ENCODE measurements around the gene TRPC6. TPM values are rescaled to one million over a fixed set of nuclear protein-coding genes. Genes with fewer than 3 reads are reported as not detected.

The TRPC6 gene
- total and polyA plus RNA-seq, 2 donors (not counting 1 experiment from before 2014, with no cell fraction given), result 4.6 to 26.4 TPM

DNA sequence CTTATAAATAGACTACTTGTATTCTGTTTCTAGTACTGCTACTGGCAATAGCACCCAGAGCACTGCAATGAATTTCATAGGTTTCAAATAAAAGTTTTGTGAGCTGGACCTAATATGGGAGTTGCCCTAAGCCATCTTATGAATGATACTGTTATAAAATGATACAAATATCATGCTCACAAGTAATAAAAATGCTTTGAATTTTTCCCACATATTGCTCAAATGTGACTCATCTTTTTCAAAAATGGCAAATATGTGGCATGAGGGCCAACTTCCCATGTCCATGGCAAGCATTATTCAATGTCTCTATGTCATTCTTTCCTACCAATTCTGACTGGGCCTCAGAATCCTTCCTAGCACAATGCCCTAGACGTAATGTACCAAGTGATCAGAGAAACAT is 137.6 kb downstream of the TRPC6 start:
- Histone ChIP-seq H3K4me2 (ENCODE audit: extremely low read depth, insufficient read depth, low read length) (no peak overlapping the region), H2AFZ (ENCODE audit: low read length) (no peak overlapping the region), H3K4me3 (replicated peaks in 1 of 4; ENCODE audit: control extremely low read depth in 1 of 4, insufficient read depth in 1 of 4, low read depth in 3 of 4, low read length in 4 of 4) (no peak overlapping the region), H3K4me1 (ENCODE audit: control insufficient read depth, extremely low read depth, insufficient read depth, low read length) (peaks cover 36% of the 10 kb centered on the region), H3K9ac (ENCODE audit: insufficient read depth, low read length) (no peak overlapping the region), H3K27ac (ENCODE audit: insufficient read depth, low read length) (peak overlapping the region; percentile 46), H3K79me2 (ENCODE audit: control insufficient read depth, insufficient read depth, low read length) (no peaks in the 10 kb centered on the region), H3K36me3 (ENCODE audit: control insufficient read depth, insufficient read depth, low read length) (no peaks in the 10 kb centered on the region), H4K20me1 (ENCODE audit: control insufficient read depth, extremely low read depth, insufficient read depth, low read length) (no peaks in the 10 kb centered on the region), H3K9me3 (ENCODE audit: control insufficient read depth, insufficient read depth, low read depth, low read length) (no peaks in the 10 kb centered on the region), H3K27me3 (ENCODE audit: control insufficient read depth, insufficient read depth, low read length) (no peaks in the 10 kb centered on the region)
- peak; percentile 31 to 63 for DNase-seq (ENCODE audit: low read depth in 2 of 2)
- TF ChIP-seq, protein P1, sequence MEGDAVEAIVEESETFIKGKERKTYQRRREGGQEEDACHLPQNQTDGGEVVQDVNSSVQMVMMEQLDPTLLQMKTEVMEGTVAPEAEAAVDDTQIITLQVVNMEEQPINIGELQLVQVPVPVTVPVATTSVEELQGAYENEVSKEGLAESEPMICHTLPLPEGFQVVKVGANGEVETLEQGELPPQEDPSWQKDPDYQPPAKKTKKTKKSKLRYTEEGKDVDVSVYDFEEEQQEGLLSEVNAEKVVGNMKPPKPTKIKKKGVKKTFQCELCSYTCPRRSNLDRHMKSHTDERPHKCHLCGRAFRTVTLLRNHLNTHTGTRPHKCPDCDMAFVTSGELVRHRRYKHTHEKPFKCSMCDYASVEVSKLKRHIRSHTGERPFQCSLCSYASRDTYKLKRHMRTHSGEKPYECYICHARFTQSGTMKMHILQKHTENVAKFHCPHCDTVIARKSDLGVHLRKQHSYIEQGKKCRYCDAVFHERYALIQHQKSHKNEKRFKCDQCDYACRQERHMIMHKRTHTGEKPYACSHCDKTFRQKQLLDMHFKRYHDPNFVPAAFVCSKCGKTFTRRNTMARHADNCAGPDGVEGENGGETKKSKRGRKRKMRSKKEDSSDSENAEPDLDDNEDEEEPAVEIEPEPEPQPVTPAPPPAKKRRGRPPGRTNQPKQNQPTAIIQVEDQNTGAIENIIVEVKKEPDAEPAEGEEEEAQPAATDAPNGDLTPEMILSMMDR (conservative IDR thresholded peaks at IDR 0.05 in 1 of 2, IDR thresholded peaks at IDR 0.05 in 1 of 2; ENCODE audit: low read depth in 1 of 2, low read length in 2 of 2), result no peak
- no peak for TF ChIP-seq EZH2 (IDR thresholded peaks at IDR 0.05; ENCODE audit: low read length, missing control alignments)

DNA sequence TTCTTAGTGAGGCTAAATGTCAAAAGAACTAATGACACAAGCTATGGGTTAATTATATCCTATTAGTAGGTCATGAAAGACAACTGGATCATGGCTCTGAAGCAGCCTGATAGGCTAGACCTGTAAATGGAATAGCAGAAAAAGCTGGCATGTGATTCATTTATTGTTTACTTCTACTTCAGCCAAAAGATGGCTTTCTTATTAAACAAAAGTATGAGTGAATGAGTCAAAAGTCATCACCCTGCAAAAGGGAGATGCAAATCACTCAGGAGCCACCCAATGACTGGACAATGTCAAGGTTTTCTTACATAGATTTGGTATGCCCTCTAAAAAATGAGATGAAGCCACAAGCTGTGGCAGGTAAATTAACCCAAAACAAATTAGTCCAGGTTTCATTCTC is 138.0 kb downstream of the TRPC6 start:
- H3K9ac ChIP-seq (ENCODE audit: insufficient read depth, low read length), result no peak overlapping the region
- H2AFZ ChIP-seq (ENCODE audit: low read length), result no peak overlapping the region
- peaks cover 36% of the 10 kb centered on the region for H3K4me1 ChIP-seq (ENCODE audit: control insufficient read depth, extremely low read depth, insufficient read depth, low read length)
- no peaks in the 10 kb centered on the region for H4K20me1 ChIP-seq (ENCODE audit: control insufficient read depth, extremely low read depth, insufficient read depth, low read length)
- no peak for DNase-seq (ENCODE audit: low read depth in 2 of 2)
- H3K36me3 ChIP-seq (ENCODE audit: control insufficient read depth, insufficient read depth, low read length), result no peaks in the 10 kb centered on the region
- TF ChIP-seq, protein P1 (conservative IDR thresholded peaks at IDR 0.05 in 1 of 2, IDR thresholded peaks at IDR 0.05 in 1 of 2; ENCODE audit: low read depth in 1 of 2, low read length in 2 of 2), result no peak
- no peak for TF ChIP-seq EZH2 (IDR thresholded peaks at IDR 0.05; ENCODE audit: low read length, missing control alignments)
- no peak overlapping the region for H3K4me3 ChIP-seq (replicated peaks in 1 of 4; ENCODE audit: control extremely low read depth in 1 of 4, insufficient read depth in 1 of 4, low read depth in 3 of 4, low read length in 4 of 4)
- H3K27ac ChIP-seq (ENCODE audit: insufficient read depth, low read length), result peak overlapping the region; percentile 46
- no peaks in the 10 kb centered on the region for H3K79me2 ChIP-seq (ENCODE audit: control insufficient read depth, insufficient read depth, low read length)
- H3K27me3 ChIP-seq (ENCODE audit: control insufficient read depth, insufficient read depth, low read length), result no peaks in the 10 kb centered on the region
- H3K4me2 ChIP-seq (ENCODE audit: extremely low read depth, insufficient read depth, low read length), result no peak overlapping the region
- H3K9me3 ChIP-seq (ENCODE audit: control insufficient read depth, insufficient read depth, low read depth, low read length), result no peaks in the 10 kb centered on the region

DNA sequence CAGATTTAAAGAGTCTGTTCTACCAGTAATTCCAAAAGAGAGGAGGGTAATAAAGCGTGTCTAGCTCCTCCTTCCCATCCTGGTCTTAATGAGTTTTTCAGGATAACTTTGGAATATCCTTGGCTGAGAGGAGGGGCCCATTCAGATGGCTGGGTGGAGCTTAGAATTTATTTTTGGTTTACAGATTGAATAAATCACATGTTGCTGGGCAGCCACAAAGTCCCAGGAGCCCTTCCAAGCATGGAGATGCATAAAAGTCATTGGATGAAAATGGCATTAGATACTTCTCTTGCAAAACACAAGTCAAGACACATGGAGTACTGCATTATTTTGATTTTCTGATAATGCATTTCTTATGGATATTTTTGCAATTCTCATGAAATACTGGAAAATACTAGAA is 139.0 kb downstream of the TRPC6 start:
- H3K4me1 ChIP-seq (ENCODE audit: control insufficient read depth, extremely low read depth, insufficient read depth, low read length), result peaks cover 36% of the 10 kb centered on the region

More for the DNA sequence above, 139.0 kb downstream of the TRPC6 start:
- Histone ChIP-seq H4K20me1 (ENCODE audit: control insufficient read depth, extremely low read depth, insufficient read depth, low read length) (no peaks in the 10 kb centered on the region), H3K36me3 (ENCODE audit: control insufficient read depth, insufficient read depth, low read length) (no peaks in the 10 kb centered on the region), H3K27ac (ENCODE audit: insufficient read depth, low read length) (no peak overlapping the region), H3K9me3 (ENCODE audit: control insufficient read depth, insufficient read depth, low read depth, low read length) (no peaks in the 10 kb centered on the region), H3K4me2 (ENCODE audit: extremely low read depth, insufficient read depth, low read length) (no peak overlapping the region), H3K9ac (ENCODE audit: insufficient read depth, low read length) (no peak overlapping the region), H3K79me2 (ENCODE audit: control insufficient read depth, insufficient read depth, low read length) (no peaks in the 10 kb centered on the region), H3K4me3 (replicated peaks in 1 of 4; ENCODE audit: control extremely low read depth in 1 of 4, insufficient read depth in 1 of 4, low read depth in 3 of 4, low read length in 4 of 4) (no peak overlapping the region), H2AFZ (ENCODE audit: low read length) (no peak overlapping the region), H3K27me3 (ENCODE audit: control insufficient read depth, insufficient read depth, low read length) (no peaks in the 10 kb centered on the region)
- TF ChIP-seq, protein P1 (conservative IDR thresholded peaks at IDR 0.05 in 1 of 2, IDR thresholded peaks at IDR 0.05 in 1 of 2; ENCODE audit: low read depth in 1 of 2, low read length in 2 of 2), result no peak
- TF ChIP-seq EZH2 (IDR thresholded peaks at IDR 0.05; ENCODE audit: low read length, missing control alignments), result no peak
- no peak for DNase-seq (ENCODE audit: low read depth in 2 of 2)
